Activated T-helper 2 cell treated with anti-CD3 and anti-CD28 coated beads, Interferon-gamma antibody, Interleukin-2, Interleukin-4, amounts not matched to agents 10 μg/mL and 5 μg/mL and 100 μg/mL, durations not matched to agents 14 hours and 24 hours and 36 hours (primary cell): ENCODE measurements around the gene ARRDC2. TPM values are rescaled to one million over a fixed set of nuclear protein-coding genes. Genes with fewer than 3 reads are reported as not detected.

Experiments
- DNase-seq: peaks from one replicate; pipeline ENCODE4 v3.0.0; 2021; ENCODE audit warnings: low spot score
- H3K27ac Mint-ChIP-seq: one replicate; pipeline ENCODE4 v1.8.0; 2021; ENCODE audit warnings: mixed read lengths
- H3K27me3 Mint-ChIP-seq: one replicate; pipeline ENCODE4 v1.8.0; 2021; ENCODE audit warnings: low read depth, mixed read lengths
- H3K36me3 Mint-ChIP-seq: one replicate; pipeline ENCODE4 v1.8.0; 2021; ENCODE audit warnings: low read depth, mixed read lengths
- H3K4me1 Mint-ChIP-seq: one replicate; pipeline ENCODE4 v1.8.0; 2021; ENCODE audit warnings: low read depth, mixed read lengths
- H3K4me3 Mint-ChIP-seq: one replicate; pipeline ENCODE4 v1.8.0; 2021; ENCODE audit warnings: low read depth, mild to moderate bottlenecking, moderate library complexity, mixed read lengths
- H3K9me3 Mint-ChIP-seq: one replicate; pipeline ENCODE4 v1.8.0; 2021; ENCODE audit warnings: mixed read lengths
- intact Hi-C: fragments of 100-400 bp; cut with micrococcal nuclease; formaldehyde crosslinking; loops from one replicate; pipeline ENCODE4 v1.15.1; 2023
- total RNA-seq: library from RNA; stranded (reverse); gene quantifications from 2 replicates; pipeline ENCODE4 v1.2.3, GENCODE V29; 2022

The ARRDC2 gene
- total RNA-seq: 39.2 and 40.5 TPM in 2 replicates

GRCh38 chr19:18007917-18008673 is at the start of gene ARRDC2:
Gene ARRDC2 (plus strand): TSS chr19:18008170. CDS start chr19:18008311, 141 bp downstream.
- no peaks in the 10 kb centered on the region for H3K27me3 Mint-ChIP-seq
- H3K9me3 Mint-ChIP-seq: no peaks in the 10 kb centered on the region
- peak within 1 kb of the TSS; percentile 85 for H3K4me3 Mint-ChIP-seq
- intact Hi-C loops: loop anchor here (1.0 to 10.0 kb wide), 4 partner anchors 15 to 157 kb away; no protein-coding TSS in a partner anchor
- H3K36me3 Mint-ChIP-seq: peaks cover 54% of the 10 kb centered on the region
- H3K4me1 Mint-ChIP-seq: peaks cover 26% of the 10 kb centered on the region
- peak; percentile 87 for DNase-seq
- H3K27ac Mint-ChIP-seq: peak within 1 kb of the TSS; percentile 84

GRCh38 chr19:17963936-17964691 is 43.9 kb upstream of the ARRDC2 start:
- Mint-ChIP-seq H3K36me3 (no peaks in the 10 kb centered on the region), H3K27me3 (peaks cover 36% of the 10 kb centered on the region), H3K27ac (no peak overlapping the region), H3K9me3 (no peaks in the 10 kb centered on the region), H3K4me1 (no peaks in the 10 kb centered on the region), H3K4me3 (no peak overlapping the region)
- intact Hi-C loops: no loop called here
- no peak for DNase-seq

- Mint-ChIP-seq H3K4me3 (no peak overlapping the region), H3K27me3 (peaks cover 36% of the 10 kb centered on the region), H3K4me1 (no peaks in the 10 kb centered on the region), H3K9me3 (no peaks in the 10 kb centered on the region), H3K27ac (no peak overlapping the region), H3K36me3 (no peaks in the 10 kb centered on the region)
- intact Hi-C loops: no loop called here
- no peak for DNase-seq
Observed at GRCh38 chr19:17965370-17966128, 42.4 kb upstream of the ARRDC2 start.

- Mint-ChIP-seq H3K9me3 (no peaks in the 10 kb centered on the region), H3K36me3 (no peaks in the 10 kb centered on the region), H3K27me3 (peaks cover 36% of the 10 kb centered on the region), H3K27ac (no peak overlapping the region), H3K4me3 (no peak overlapping the region), H3K4me1 (no peaks in the 10 kb centered on the region)
- DNase-seq: no peak
- intact Hi-C loops: no loop called here
Observed at GRCh38 chr19:17966129-17966483, 41.9 kb upstream of the ARRDC2 start.

- no peak for DNase-seq
- no peak within 1 kb of the TSS for H3K4me3 Mint-ChIP-seq
- no peak within 1 kb of the TSS for H3K27ac Mint-ChIP-seq
- intact Hi-C loops: no loop called here
- peaks cover 36% of the 10 kb centered on the region for H3K27me3 Mint-ChIP-seq
- no peaks in the 10 kb centered on the region for H3K36me3 Mint-ChIP-seq
- no peaks in the 10 kb centered on the region for H3K4me1 Mint-ChIP-seq
- no peaks in the 10 kb centered on the region for H3K9me3 Mint-ChIP-seq
Observed at GRCh38 chr19:17966550-17967256, 41.3 kb upstream of the ARRDC2 start, which contains the start of gene KCNN1. Gene KCNN1 (plus strand): TSS chr19:17967107. CDS start chr19:17973889, 6,782 bp downstream.

GRCh38 chr19:17967257-17968051 is 40.5 kb upstream of the ARRDC2 start:
- H3K27me3 Mint-ChIP-seq: peaks cover 34% of the 10 kb centered on the region
- H3K27ac Mint-ChIP-seq: no peak overlapping the region
- no peaks in the 10 kb centered on the region for H3K4me1 Mint-ChIP-seq
- intact Hi-C loops: no loop called here
- no peak overlapping the region for H3K4me3 Mint-ChIP-seq
- no peaks in the 10 kb centered on the region for H3K9me3 Mint-ChIP-seq
- no peaks in the 10 kb centered on the region for H3K36me3 Mint-ChIP-seq
- no peak for DNase-seq

GRCh38 chr19:17968362-17968761 is 39.6 kb upstream of the ARRDC2 start:
- intact Hi-C loops: no loop called here
- H3K27ac Mint-ChIP-seq: no peak overlapping the region
- H3K36me3 Mint-ChIP-seq: no peaks in the 10 kb centered on the region
- H3K9me3 Mint-ChIP-seq: no peaks in the 10 kb centered on the region
- DNase-seq: no peak
- H3K4me3 Mint-ChIP-seq: no peak overlapping the region
- H3K4me1 Mint-ChIP-seq: no peaks in the 10 kb centered on the region
- H3K27me3 Mint-ChIP-seq: peaks cover 36% of the 10 kb centered on the region

GRCh38 chr19:17969096-17969792 is 38.7 kb upstream of the ARRDC2 start:
- no peaks in the 10 kb centered on the region for H3K9me3 Mint-ChIP-seq
- intact Hi-C loops: no loop called here
- DNase-seq: no peak
- peaks cover 34% of the 10 kb centered on the region for H3K27me3 Mint-ChIP-seq
- no peaks in the 10 kb centered on the region for H3K4me1 Mint-ChIP-seq
- H3K27ac Mint-ChIP-seq: no peak overlapping the region
- no peak overlapping the region for H3K4me3 Mint-ChIP-seq
- H3K36me3 Mint-ChIP-seq: no peaks in the 10 kb centered on the region

- H3K36me3 Mint-ChIP-seq: no peaks in the 10 kb centered on the region
- peaks cover 11% of the 10 kb centered on the region for H3K27me3 Mint-ChIP-seq
- no peaks in the 10 kb centered on the region for H3K9me3 Mint-ChIP-seq
- no peak for DNase-seq
- H3K4me3 Mint-ChIP-seq: no peak overlapping the region
- no peaks in the 10 kb centered on the region for H3K4me1 Mint-ChIP-seq
- H3K27ac Mint-ChIP-seq: no peak overlapping the region
- intact Hi-C loops: no loop called here
Observed at GRCh38 chr19:17972230-17972629, 35.7 kb upstream of the ARRDC2 start.

- intact Hi-C loops: no loop called here
- no peaks in the 10 kb centered on the region for H3K9me3 Mint-ChIP-seq
- H3K27ac Mint-ChIP-seq: no peak overlapping the region
- no peaks in the 10 kb centered on the region for H3K36me3 Mint-ChIP-seq
- no peak for DNase-seq
- H3K4me3 Mint-ChIP-seq: no peak overlapping the region
- H3K27me3 Mint-ChIP-seq: peaks cover 5% of the 10 kb centered on the region
- H3K4me1 Mint-ChIP-seq: no peaks in the 10 kb centered on the region
Observed at GRCh38 chr19:17973759-17974158, 34.2 kb upstream of the ARRDC2 start.

- no peaks in the 10 kb centered on the region for H3K9me3 Mint-ChIP-seq
- H3K4me1 Mint-ChIP-seq: peaks cover 1% of the 10 kb centered on the region
- no peak overlapping the region for H3K4me3 Mint-ChIP-seq
- no peak overlapping the region for H3K27ac Mint-ChIP-seq
- DNase-seq: no peak
- H3K27me3 Mint-ChIP-seq: peaks cover 8% of the 10 kb centered on the region
- H3K36me3 Mint-ChIP-seq: no peaks in the 10 kb centered on the region
- intact Hi-C loops: no loop called here
Observed at GRCh38 chr19:17974551-17974950, 33.4 kb upstream of the ARRDC2 start.
